ENCODE data around the gene RBBP6.
"Not testable (repeated sequence)": the region's sequence is repeated elsewhere in the genome, so short reads cannot be mapped to it uniquely, and the experiment has no call there.

The RBBP6 gene

DNA sequence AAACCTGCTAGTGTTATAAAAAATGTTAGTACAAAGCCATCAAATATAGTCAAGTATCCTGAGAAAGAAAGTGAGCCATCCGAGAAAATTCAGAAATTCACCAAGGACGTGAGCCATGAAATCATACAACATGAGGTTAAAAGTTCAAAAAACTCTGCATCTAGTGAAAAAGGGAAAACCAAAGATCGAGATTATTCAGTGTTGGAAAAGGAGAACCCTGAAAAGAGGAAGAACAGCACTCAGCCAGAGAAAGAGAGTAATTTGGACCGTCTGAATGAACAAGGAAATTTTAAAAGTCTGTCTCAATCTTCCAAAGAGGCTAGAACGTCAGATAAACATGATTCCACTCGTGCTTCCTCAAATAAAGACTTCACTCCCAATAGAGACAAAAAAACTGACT is 31.7 kb downstream of the RBBP6 start:
- H3K27me3 ChIP-seq (ENCODE audit: insufficient read depth, insufficient read length), result no peaks in the 10 kb centered on the region
- no peak overlapping the region for H3K4me3 ChIP-seq (ENCODE audit: insufficient read length, low read depth)
- peaks cover 49% of the 10 kb centered on the region for H3K9me3 ChIP-seq (ENCODE audit: insufficient read depth, low read length)
- TF ChIP-seq ZNF274 (IDR thresholded peaks at IDR 0.05; ENCODE audit: low read depth, low read length), result no peak
- no peak for TF ChIP-seq SUZ12 (IDR thresholded peaks at IDR 0.05; ENCODE audit: extremely low read depth, insufficient read depth, insufficient read length)
- TF ChIP-seq YY1 (IDR thresholded peaks at IDR 0.05; ENCODE audit: insufficient read depth, insufficient read length), result no peak
- H3K9ac ChIP-seq (ENCODE audit: insufficient read length, low read depth), result no peak overlapping the region
- H3K36me3 ChIP-seq (ENCODE audit: insufficient read depth, insufficient read length, low read length), result peaks cover 68% of the 10 kb centered on the region
- DNase-seq (ENCODE audit: low read depth, low spot score), result no peak
- no peaks in the 10 kb centered on the region for H3K4me1 ChIP-seq (ENCODE audit: insufficient read depth, insufficient read length)

GRCh38 chr16:24572069-24572468 is 32.7 kb downstream of the RBBP6 start:
- H3K4me1 ChIP-seq (ENCODE audit: insufficient read depth, insufficient read length), result no peaks in the 10 kb centered on the region
- H3K36me3 ChIP-seq (ENCODE audit: insufficient read depth, insufficient read length, low read length), result peaks cover 58% of the 10 kb centered on the region
- DNase-seq (ENCODE audit: low read depth, low spot score), result no peak
- H3K9ac ChIP-seq (ENCODE audit: insufficient read length, low read depth), result no peak overlapping the region
- no peaks in the 10 kb centered on the region for H3K27me3 ChIP-seq (ENCODE audit: insufficient read depth, insufficient read length)
- H3K9me3 ChIP-seq (ENCODE audit: insufficient read depth, low read length), result peaks cover 54% of the 10 kb centered on the region
- no peak overlapping the region for H3K4me3 ChIP-seq (ENCODE audit: insufficient read length, low read depth)
- no peak for TF ChIP-seq SUZ12 (IDR thresholded peaks at IDR 0.05; ENCODE audit: extremely low read depth, insufficient read depth, insufficient read length)
- TF ChIP-seq YY1 (IDR thresholded peaks at IDR 0.05; ENCODE audit: insufficient read depth, insufficient read length), result no peak

GRCh38 chr16:24573141-24573540 is 33.8 kb downstream of the RBBP6 start:
- Histone ChIP-seq H3K9ac (ENCODE audit: insufficient read length, low read depth) (no peak overlapping the region), H3K9me3 (ENCODE audit: insufficient read depth, low read length) (peaks cover 54% of the 10 kb centered on the region), H3K27me3 (ENCODE audit: insufficient read depth, insufficient read length) (no peaks in the 10 kb centered on the region), H3K36me3 (ENCODE audit: insufficient read depth, insufficient read length, low read length) (peaks cover 47% of the 10 kb centered on the region), H3K4me1 (ENCODE audit: insufficient read depth, insufficient read length) (no peaks in the 10 kb centered on the region), H3K4me3 (ENCODE audit: insufficient read length, low read depth) (no peak overlapping the region)
- DNase-seq (ENCODE audit: low read depth, low spot score), result no peak
- no peak for TF ChIP-seq YY1 (IDR thresholded peaks at IDR 0.05; ENCODE audit: insufficient read depth, insufficient read length)
- no peak for TF ChIP-seq SUZ12 (IDR thresholded peaks at IDR 0.05; ENCODE audit: extremely low read depth, insufficient read depth, insufficient read length)
- no peak for TF ChIP-seq ZNF274 (IDR thresholded peaks at IDR 0.05; ENCODE audit: low read depth, low read length)

- not testable (repeated sequence) for H3K27me3 ChIP-seq (ENCODE audit: insufficient read depth, insufficient read length); DNase-seq (ENCODE audit: low read depth, low spot score); H3K4me1 ChIP-seq (ENCODE audit: insufficient read depth, insufficient read length); H3K4me3 ChIP-seq (ENCODE audit: insufficient read length, low read depth); H3K9ac ChIP-seq (ENCODE audit: insufficient read length, low read depth)
- peaks cover 31% of the 10 kb centered on the region for H3K36me3 ChIP-seq (ENCODE audit: insufficient read depth, insufficient read length, low read length)
- H3K9me3 ChIP-seq (ENCODE audit: insufficient read depth, low read length), result peaks cover 43% of the 10 kb centered on the region
Measured at GRCh38 chr16:24574515-24575485, 35.4 kb downstream of the RBBP6 start.

DNA sequence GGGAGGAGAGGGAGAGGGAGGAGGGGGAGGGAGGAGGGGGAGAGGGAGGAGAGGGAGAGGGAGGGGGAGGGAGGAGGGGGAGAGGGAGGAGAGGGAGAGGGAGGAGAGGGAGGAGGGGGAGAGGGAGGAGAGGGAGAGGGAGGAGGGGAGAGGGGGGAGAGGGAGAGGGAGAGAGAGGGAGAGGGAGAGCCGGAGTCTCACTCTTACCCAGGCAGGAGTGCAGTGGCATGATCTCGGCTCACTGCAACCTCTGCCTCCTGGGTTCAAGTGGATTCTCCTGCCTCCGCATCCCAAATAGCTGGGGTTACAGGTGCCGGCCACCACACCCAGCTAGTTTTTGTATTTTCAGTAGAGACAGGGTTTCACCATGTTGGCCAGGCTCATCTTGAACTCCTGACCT is 36.4 kb downstream of the RBBP6 start:
- H3K36me3 ChIP-seq (ENCODE audit: insufficient read depth, insufficient read length, low read length), result peaks cover 21% of the 10 kb centered on the region
- H3K4me3 ChIP-seq (ENCODE audit: insufficient read length, low read depth); H3K9ac ChIP-seq (ENCODE audit: insufficient read length, low read depth); H3K4me1 ChIP-seq (ENCODE audit: insufficient read depth, insufficient read length); H3K27me3 ChIP-seq (ENCODE audit: insufficient read depth, insufficient read length); DNase-seq (ENCODE audit: low read depth, low spot score): not testable (repeated sequence)
- peaks cover 33% of the 10 kb centered on the region for H3K9me3 ChIP-seq (ENCODE audit: insufficient read depth, low read length)

DNA sequence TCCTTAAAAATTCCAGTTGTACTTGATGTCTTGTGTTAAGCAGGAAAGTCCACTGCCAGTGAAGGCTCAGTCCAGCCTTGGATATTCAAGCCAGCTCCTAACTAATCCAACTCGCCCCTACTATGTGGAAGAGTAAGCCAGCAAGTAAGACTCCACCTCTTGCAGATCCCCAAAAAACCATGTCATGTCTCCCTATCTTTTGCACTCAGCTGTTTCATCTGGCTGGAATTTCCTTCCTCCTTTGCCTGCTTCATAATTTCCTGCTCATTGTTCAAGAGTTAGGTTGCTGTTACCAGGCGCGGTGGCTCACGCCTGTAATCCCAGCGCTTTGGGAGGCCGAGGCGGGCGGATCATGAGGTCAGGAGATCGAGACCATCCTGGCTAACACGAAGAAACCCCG is 37.8 kb downstream of the RBBP6 start:
- Histone ChIP-seq H3K4me3 (ENCODE audit: insufficient read length, low read depth) (no peak overlapping the region), H3K9ac (ENCODE audit: insufficient read length, low read depth) (no peak overlapping the region), H3K4me1 (ENCODE audit: insufficient read depth, insufficient read length) (no peaks in the 10 kb centered on the region), H3K27me3 (ENCODE audit: insufficient read depth, insufficient read length) (no peaks in the 10 kb centered on the region), H3K9me3 (ENCODE audit: insufficient read depth, low read length) (peaks cover 19% of the 10 kb centered on the region), H3K36me3 (ENCODE audit: insufficient read depth, insufficient read length, low read length) (peaks cover 7% of the 10 kb centered on the region)
- TF ChIP-seq SUZ12 (IDR thresholded peaks at IDR 0.05; ENCODE audit: extremely low read depth, insufficient read depth, insufficient read length) (no peak), ZNF274 (IDR thresholded peaks at IDR 0.05; ENCODE audit: low read depth, low read length) (no peak), YY1 (IDR thresholded peaks at IDR 0.05; ENCODE audit: insufficient read depth, insufficient read length) (no peak)
- DNase-seq (ENCODE audit: low read depth, low spot score), result no peak

GRCh38 chr16:24580665-24581064 is 41.3 kb downstream of the RBBP6 start:
- H3K4me3 ChIP-seq (ENCODE audit: insufficient read length, low read depth), result no peak overlapping the region
- no peak for DNase-seq (ENCODE audit: low read depth, low spot score)
- no peaks in the 10 kb centered on the region for H3K4me1 ChIP-seq (ENCODE audit: insufficient read depth, insufficient read length)
- TF ChIP-seq YY1 (IDR thresholded peaks at IDR 0.05; ENCODE audit: insufficient read depth, insufficient read length), result no peak
- TF ChIP-seq SUZ12 (IDR thresholded peaks at IDR 0.05; ENCODE audit: extremely low read depth, insufficient read depth, insufficient read length), result no peak
- no peak for TF ChIP-seq ZNF274 (IDR thresholded peaks at IDR 0.05; ENCODE audit: low read depth, low read length)
- no peaks in the 10 kb centered on the region for H3K36me3 ChIP-seq (ENCODE audit: insufficient read depth, insufficient read length, low read length)
- no peaks in the 10 kb centered on the region for H3K27me3 ChIP-seq (ENCODE audit: insufficient read depth, insufficient read length)
- H3K9ac ChIP-seq (ENCODE audit: insufficient read length, low read depth), result no peak overlapping the region
- peaks cover 8% of the 10 kb centered on the region; the same call in 1 of the 2 replicates for H3K9me3 ChIP-seq (ENCODE audit: insufficient read depth, low read length)

All from NT2/D1 (cell line).